ENCODE data around the gene DISP2. TPM values are rescaled to one million over a fixed set of nuclear protein-coding genes. Genes with fewer than 3 reads are reported as not detected.

The DISP2 gene
- total RNA-seq, 1 experiment from 2014 or later, result 2.6 TPM

GRCh38 chr15:40323953-40324937, 33.8 kb upstream of the DISP2 start:
- no peaks in the 10 kb centered on the region for H3K79me2 ChIP-seq (ENCODE audit: low read length)
- H3K4me2 ChIP-seq (ENCODE audit: low read depth, low read length, poor library complexity, severe bottlenecking), result peak overlapping the region; percentile 64
- H3K9ac ChIP-seq (ENCODE audit: low read length), result peak overlapping the region; percentile 67
- DNase-seq, result no peak
- H3K27ac ChIP-seq (ENCODE audit: low read length), result no peak overlapping the region
- peaks cover 4% of the 10 kb centered on the region; the same call in 1 of the 2 replicates for H4K20me1 ChIP-seq (ENCODE audit: insufficient read depth, low read depth, low read length)
- no peaks in the 10 kb centered on the region for H3K36me3 ChIP-seq (ENCODE audit: insufficient read depth, low read length)
- H3K9me3 ChIP-seq (ENCODE audit: low read length), result no peaks in the 10 kb centered on the region
- no peak overlapping the region for H2AFZ ChIP-seq (ENCODE audit: low read length)
- no peaks in the 10 kb centered on the region; the same call in 1 of the 2 replicates for H3K27me3 ChIP-seq (ENCODE audit: low read length)
- H3K9me2 ChIP-seq (replicated peaks; ENCODE audit: insufficient read depth, low read length), result no peaks in the 10 kb centered on the region
- H3K4me1 ChIP-seq (ENCODE audit: low read length), result peaks cover 25% of the 10 kb centered on the region
- H3K4me3 ChIP-seq (ENCODE audit: low read length), result peak overlapping the region; percentile 65

DNA sequence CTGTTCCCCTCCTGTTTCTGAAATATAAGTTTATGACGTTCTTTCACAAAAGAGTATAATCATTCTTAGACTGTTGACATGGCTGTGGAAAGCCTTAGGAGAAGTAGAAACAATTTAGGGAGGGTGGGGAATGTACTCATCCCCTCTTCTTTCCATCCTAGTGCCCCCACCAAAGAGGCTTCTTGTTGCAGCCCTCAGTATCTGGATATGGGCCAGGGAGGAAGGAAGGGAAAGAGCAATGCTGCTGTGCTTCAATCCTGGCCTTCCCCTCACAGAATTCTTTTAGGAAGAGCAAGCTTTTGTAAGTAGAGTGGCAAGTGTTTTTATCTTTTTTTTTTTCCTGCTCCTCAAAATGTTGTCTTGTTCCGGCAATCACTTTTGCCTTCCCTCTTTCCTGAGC, 32.8 kb upstream of the DISP2 start:
- no peaks in the 10 kb centered on the region; the same call in 1 of the 2 replicates for H3K27me3 ChIP-seq (ENCODE audit: low read length)
- H3K9me2 ChIP-seq (replicated peaks; ENCODE audit: insufficient read depth, low read length), result no peaks in the 10 kb centered on the region
- no peak overlapping the region for H3K27ac ChIP-seq (ENCODE audit: low read length)
- H3K9me3 ChIP-seq (ENCODE audit: low read length), result no peaks in the 10 kb centered on the region
- no peak overlapping the region for H2AFZ ChIP-seq (ENCODE audit: low read length)
- peaks cover 25% of the 10 kb centered on the region for H3K4me1 ChIP-seq (ENCODE audit: low read length)
- H4K20me1 ChIP-seq (ENCODE audit: insufficient read depth, low read depth, low read length), result peaks cover 4% of the 10 kb centered on the region; the same call in 1 of the 2 replicates
- H3K9ac ChIP-seq (ENCODE audit: low read length), result no peak overlapping the region
- no peaks in the 10 kb centered on the region for H3K36me3 ChIP-seq (ENCODE audit: insufficient read depth, low read length)
- H3K4me2 ChIP-seq (ENCODE audit: low read depth, low read length, poor library complexity, severe bottlenecking), result no peak overlapping the region
- H3K79me2 ChIP-seq (ENCODE audit: low read length), result no peaks in the 10 kb centered on the region
- no peak for DNase-seq
- H3K4me3 ChIP-seq (ENCODE audit: low read length), result peak overlapping the region; percentile 65; the same call in 1 of the 2 replicates

- H3K9ac ChIP-seq (ENCODE audit: low read length), result no peak overlapping the region
- no peak overlapping the region for H3K4me2 ChIP-seq (ENCODE audit: low read depth, low read length, poor library complexity, severe bottlenecking)
Observed at GRCh38 chr15:40325700-40326099, 32.3 kb upstream of the DISP2 start.

GRCh38 chr15:40327457-40327856, 30.6 kb upstream of the DISP2 start:
- Histone ChIP-seq H3K4me1 (ENCODE audit: low read length) (peaks cover 19% of the 10 kb centered on the region), H3K27me3 (ENCODE audit: low read length) (no peaks in the 10 kb centered on the region; the same call in 1 of the 2 replicates)

More at GRCh38 chr15:40325700-40326099, 32.3 kb upstream of the DISP2 start:
- H3K27ac ChIP-seq (ENCODE audit: low read length), result no peak overlapping the region
- DNase-seq, result no peak
- H3K4me1 ChIP-seq (ENCODE audit: low read length), result peaks cover 23% of the 10 kb centered on the region
- H3K27me3 ChIP-seq (ENCODE audit: low read length), result no peaks in the 10 kb centered on the region; the same call in 1 of the 2 replicates
- peaks cover 4% of the 10 kb centered on the region; the same call in 1 of the 2 replicates for H4K20me1 ChIP-seq (ENCODE audit: insufficient read depth, low read depth, low read length)
- no peak overlapping the region for H3K4me3 ChIP-seq (ENCODE audit: low read length)
- H2AFZ ChIP-seq (ENCODE audit: low read length), result no peak overlapping the region
- H3K9me2 ChIP-seq (replicated peaks; ENCODE audit: insufficient read depth, low read length), result no peaks in the 10 kb centered on the region
- H3K36me3 ChIP-seq (ENCODE audit: insufficient read depth, low read length), result no peaks in the 10 kb centered on the region
- H3K79me2 ChIP-seq (ENCODE audit: low read length), result no peaks in the 10 kb centered on the region
- H3K9me3 ChIP-seq (ENCODE audit: low read length), result no peaks in the 10 kb centered on the region

DNA sequence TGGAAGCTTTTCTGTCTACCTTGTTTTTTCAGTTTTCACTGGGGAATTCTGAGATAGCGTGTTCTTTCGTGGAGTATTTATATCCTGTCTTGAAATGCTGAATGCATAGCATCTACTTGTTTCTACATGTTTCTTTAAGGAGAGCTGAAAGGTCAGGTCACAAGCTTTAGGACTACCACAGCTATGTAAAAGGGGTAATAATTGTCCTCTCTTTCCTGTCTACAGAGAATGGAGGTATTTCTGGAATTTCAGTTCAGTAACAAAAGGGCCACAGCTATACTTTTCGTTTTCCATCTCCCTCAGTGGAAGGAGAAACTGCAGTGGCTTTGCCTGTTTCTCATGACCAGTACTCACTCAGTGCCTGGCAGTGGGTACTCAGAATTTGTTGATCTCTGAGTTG, 29.8 kb upstream of the DISP2 start:
- Histone ChIP-seq H3K9me2 (replicated peaks; ENCODE audit: insufficient read depth, low read length) (no peaks in the 10 kb centered on the region), H3K27me3 (ENCODE audit: low read length) (no peaks in the 10 kb centered on the region; the same call in 1 of the 2 replicates), H3K4me3 (ENCODE audit: low read length) (no peak overlapping the region), H3K9ac (ENCODE audit: low read length) (no peak overlapping the region), H3K9me3 (ENCODE audit: low read length) (no peaks in the 10 kb centered on the region), H3K4me1 (ENCODE audit: low read length) (peaks cover 13% of the 10 kb centered on the region), H4K20me1 (ENCODE audit: insufficient read depth, low read depth, low read length) (peaks cover 4% of the 10 kb centered on the region; the same call in 1 of the 2 replicates), H3K27ac (ENCODE audit: low read length) (no peak overlapping the region), H3K79me2 (ENCODE audit: low read length) (no peaks in the 10 kb centered on the region), H2AFZ (ENCODE audit: low read length) (no peak overlapping the region), H3K36me3 (ENCODE audit: insufficient read depth, low read length) (no peaks in the 10 kb centered on the region), H3K4me2 (ENCODE audit: low read depth, low read length, poor library complexity, severe bottlenecking) (no peak overlapping the region)
- no peak for DNase-seq

More at GRCh38 chr15:40327457-40327856, 30.6 kb upstream of the DISP2 start:
- Histone ChIP-seq H3K4me2 (ENCODE audit: low read depth, low read length, poor library complexity, severe bottlenecking) (no peak overlapping the region), H3K9me3 (ENCODE audit: low read length) (no peaks in the 10 kb centered on the region), H2AFZ (ENCODE audit: low read length) (no peak overlapping the region), H4K20me1 (ENCODE audit: insufficient read depth, low read depth, low read length) (peaks cover 4% of the 10 kb centered on the region; the same call in 1 of the 2 replicates), H3K4me3 (ENCODE audit: low read length) (no peak overlapping the region), H3K9ac (ENCODE audit: low read length) (no peak overlapping the region), H3K79me2 (ENCODE audit: low read length) (no peaks in the 10 kb centered on the region), H3K36me3 (ENCODE audit: insufficient read depth, low read length) (no peaks in the 10 kb centered on the region), H3K9me2 (replicated peaks; ENCODE audit: insufficient read depth, low read length) (no peaks in the 10 kb centered on the region), H3K27ac (ENCODE audit: low read length) (no peak overlapping the region)
- DNase-seq, result no peak

GRCh38 chr15:40328751-40329150, 29.3 kb upstream of the DISP2 start:
- Histone ChIP-seq H3K36me3 (ENCODE audit: insufficient read depth, low read length) (no peaks in the 10 kb centered on the region), H3K9ac (ENCODE audit: low read length) (no peak overlapping the region), H3K4me1 (ENCODE audit: low read length) (peaks cover 15% of the 10 kb centered on the region), H3K9me3 (ENCODE audit: low read length) (no peaks in the 10 kb centered on the region), H3K4me2 (ENCODE audit: low read depth, low read length, poor library complexity, severe bottlenecking) (no peak overlapping the region), H3K9me2 (replicated peaks; ENCODE audit: insufficient read depth, low read length) (no peaks in the 10 kb centered on the region), H2AFZ (ENCODE audit: low read length) (no peak overlapping the region), H3K27ac (ENCODE audit: low read length) (no peak overlapping the region), H3K4me3 (ENCODE audit: low read length) (no peak overlapping the region), H4K20me1 (ENCODE audit: insufficient read depth, low read depth, low read length) (peaks cover 4% of the 10 kb centered on the region; the same call in 1 of the 2 replicates), H3K79me2 (ENCODE audit: low read length) (no peaks in the 10 kb centered on the region), H3K27me3 (ENCODE audit: low read length) (no peaks in the 10 kb centered on the region; the same call in 1 of the 2 replicates)
- no peak for DNase-seq

GRCh38 chr15:40329804-40330203, 28.2 kb upstream of the DISP2 start:
- H3K9me3 ChIP-seq (ENCODE audit: low read length), result no peaks in the 10 kb centered on the region
- no peak overlapping the region for H3K27ac ChIP-seq (ENCODE audit: low read length)
- no peak for DNase-seq
- no peaks in the 10 kb centered on the region; the same call in 1 of the 2 replicates for H3K27me3 ChIP-seq (ENCODE audit: low read length)
- H3K79me2 ChIP-seq (ENCODE audit: low read length), result no peaks in the 10 kb centered on the region
- no peaks in the 10 kb centered on the region for H3K36me3 ChIP-seq (ENCODE audit: insufficient read depth, low read length)
- H2AFZ ChIP-seq (ENCODE audit: low read length), result no peak overlapping the region
- H3K4me2 ChIP-seq (ENCODE audit: low read depth, low read length, poor library complexity, severe bottlenecking), result no peak overlapping the region
- H3K9me2 ChIP-seq (replicated peaks; ENCODE audit: insufficient read depth, low read length), result no peaks in the 10 kb centered on the region
- H3K9ac ChIP-seq (ENCODE audit: low read length), result no peak overlapping the region
- peaks cover 4% of the 10 kb centered on the region; the same call in 1 of the 2 replicates for H4K20me1 ChIP-seq (ENCODE audit: insufficient read depth, low read depth, low read length)
- no peak overlapping the region for H3K4me3 ChIP-seq (ENCODE audit: low read length)
- peaks cover 14% of the 10 kb centered on the region for H3K4me1 ChIP-seq (ENCODE audit: low read length)

GRCh38 chr15:40330368-40330836, 27.6 kb upstream of the DISP2 start:
- Histone ChIP-seq H3K4me2 (ENCODE audit: low read depth, low read length, poor library complexity, severe bottlenecking) (no peak overlapping the region), H4K20me1 (ENCODE audit: insufficient read depth, low read depth, low read length) (no peaks in the 10 kb centered on the region)

More at GRCh38 chr15:40330368-40330836, 27.6 kb upstream of the DISP2 start:
- Histone ChIP-seq H3K9me3 (ENCODE audit: low read length) (no peaks in the 10 kb centered on the region), H2AFZ (ENCODE audit: low read length) (no peak overlapping the region), H3K36me3 (ENCODE audit: insufficient read depth, low read length) (no peaks in the 10 kb centered on the region), H3K4me1 (ENCODE audit: low read length) (peaks cover 10% of the 10 kb centered on the region), H3K4me3 (ENCODE audit: low read length) (no peak overlapping the region), H3K9ac (ENCODE audit: low read length) (no peak overlapping the region), H3K27ac (ENCODE audit: low read length) (no peak overlapping the region), H3K79me2 (ENCODE audit: low read length) (no peaks in the 10 kb centered on the region), H3K27me3 (ENCODE audit: low read length) (no peaks in the 10 kb centered on the region), H3K9me2 (replicated peaks; ENCODE audit: insufficient read depth, low read length) (no peaks in the 10 kb centered on the region)
- no peak for DNase-seq
